Activated CD8-positive, alpha-beta T cell treated with anti-CD3 and anti-CD28 coated beads for 36 hours (primary cell): ENCODE results near the gene SMIM21. TPM values are rescaled to one million over a fixed set of nuclear protein-coding genes. Genes with fewer than 3 reads are reported as not detected.

ENCODE experiments used
- ATAC-seq: fragments of 200-7000 bp; cut with Tn5 transposase; one replicate; pipeline ENCODE4 v1.10.0; 2021; ENCODE audit warnings: mild to moderate bottlenecking, moderate library complexity
- CTCF ChIA-PET: fragments of 350-600 bp; sonication (Branson Sonifier 250); formaldehyde crosslinking; loops from one replicate; lab custom pipeline; 2021; ENCODE audit warnings: antibody characterized with exemption; lab: Charles Lee
- POLR2A ChIA-PET: fragments of 350-600 bp; sonication (Branson Sonifier 250); formaldehyde crosslinking; loops from one replicate; lab custom pipeline; 2021; ENCODE audit warnings: antibody characterized with exemption; lab: Charles Lee
- DNase-seq: peaks from one replicate; pipeline ENCODE4 v3.0.0-alpha.2; 2020
- H3K27ac Mint-ChIP-seq: one replicate; pipeline ENCODE4 v1.8.0; 2021; ENCODE audit warnings: mild to moderate bottlenecking, mixed read lengths
- H3K27me3 Mint-ChIP-seq: one replicate; pipeline ENCODE4 v1.8.0; 2021; ENCODE audit warnings: mixed read lengths
- H3K36me3 Mint-ChIP-seq: one replicate; pipeline ENCODE4 v1.8.0; 2021; ENCODE audit warnings: low read depth, mixed read lengths
- H3K4me1 Mint-ChIP-seq: one replicate; pipeline ENCODE4 v1.8.0; 2021; ENCODE audit warnings: low read depth, mixed read lengths
- H3K4me3 Mint-ChIP-seq: one replicate; pipeline ENCODE4 v1.8.0; 2021; ENCODE audit warnings: mild to moderate bottlenecking, moderate library complexity, mixed read lengths
- H3K9me3 Mint-ChIP-seq: one replicate; pipeline ENCODE4 v1.8.0; 2021; ENCODE audit warnings: mixed read lengths
- CTCF ChIP-seq: fragments of 200-600 bp; IDR thresholded peaks from one replicate; pipeline ENCODE4 v1.8.0; 2022; ENCODE audit warnings: antibody characterized with exemption, mild to moderate bottlenecking
- intact Hi-C: fragments of 100-400 bp; cut with micrococcal nuclease; formaldehyde crosslinking; loops from one replicate; pipeline ENCODE4 v1.10.0; 2022
- total RNA-seq, 2 experiments: library from RNA; stranded (reverse); gene quantifications; one replicate each; pipeline ENCODE4 v1.2.3, GENCODE V29; 2021

SMIM21 gene
- total RNA-seq, 2 experiments from 2014 or later, result not detected

GRCh38 chr18:75395137-75395536 is 32.4 kb downstream of the SMIM21 start:
- CTCF ChIA-PET, result no interaction called here
- intact Hi-C loops, result no loop called here

GRCh38 chr18:75393721-75394120 is 33.8 kb downstream of the SMIM21 start:
- Mint-ChIP-seq H3K27ac (no peak overlapping the region), H3K4me3 (no peak overlapping the region), H3K4me1 (no peaks in the 10 kb centered on the region), H3K27me3 (peaks cover 16% of the 10 kb centered on the region), H3K36me3 (no peaks in the 10 kb centered on the region), H3K9me3 (no peaks in the 10 kb centered on the region)
- POLR2A ChIA-PET, result no interaction called here
- CTCF ChIA-PET, result no interaction called here
- ATAC-seq (no peak), DNase-seq (no peak)
- intact Hi-C loops, result no loop called here
- no peak for TF ChIP-seq CTCF

More at GRCh38 chr18:75395137-75395536, 32.4 kb downstream of the SMIM21 start:
- no peak for DNase-seq
- no peaks in the 10 kb centered on the region for H3K4me1 Mint-ChIP-seq
- no peaks in the 10 kb centered on the region for H3K36me3 Mint-ChIP-seq
- ATAC-seq, result no peak
- POLR2A ChIA-PET, result interaction anchor here (0.6 kb wide), 1 partner anchor 131 kb away, joined by 4 read pairs; no protein-coding TSS in a partner anchor
- H3K27me3 Mint-ChIP-seq, result peaks cover 12% of the 10 kb centered on the region
- H3K9me3 Mint-ChIP-seq, result no peaks in the 10 kb centered on the region
- no peak overlapping the region for H3K27ac Mint-ChIP-seq
- no peak overlapping the region for H3K4me3 Mint-ChIP-seq
- no peak for TF ChIP-seq CTCF

- no peak for TF ChIP-seq CTCF
- ATAC-seq (no peak), DNase-seq (no peak)
- ChIA-PET CTCF (no interaction called here), POLR2A (no interaction called here)
- Mint-ChIP-seq H3K9me3 (no peaks in the 10 kb centered on the region), H3K4me1 (no peaks in the 10 kb centered on the region), H3K27me3 (peaks cover 19% of the 10 kb centered on the region), H3K36me3 (no peaks in the 10 kb centered on the region), H3K4me3 (no peak overlapping the region), H3K27ac (no peak overlapping the region)
- intact Hi-C loops, result no loop called here
Measured at GRCh38 chr18:75392226-75392578, 35.3 kb downstream of the SMIM21 start.

- Mint-ChIP-seq H3K4me3 (no peak overlapping the region), H3K27me3 (peaks cover 21% of the 10 kb centered on the region), H3K9me3 (no peaks in the 10 kb centered on the region), H3K27ac (no peak overlapping the region), H3K4me1 (no peaks in the 10 kb centered on the region), H3K36me3 (no peaks in the 10 kb centered on the region)
- intact Hi-C loops, result no loop called here
- ChIA-PET POLR2A (no interaction called here), CTCF (interaction anchor here (0.9 to 1.0 kb wide), 2 partner anchors 70 to 87 kb away, joined by 3 read pairs; no protein-coding TSS in a partner anchor)
- no peak for DNase-seq
- ATAC-seq, result no peak
- no peak for TF ChIP-seq CTCF
Measured at GRCh38 chr18:75391279-75392225, 36.0 kb downstream of the SMIM21 start.

- POLR2A ChIA-PET, result no interaction called here
- no peak for TF ChIP-seq CTCF
- ATAC-seq (no peak), DNase-seq (no peak)
- Mint-ChIP-seq H3K4me3 (no peak overlapping the region), H3K27ac (no peak overlapping the region), H3K9me3 (no peaks in the 10 kb centered on the region), H3K27me3 (peaks cover 21% of the 10 kb centered on the region), H3K36me3 (no peaks in the 10 kb centered on the region), H3K4me1 (no peaks in the 10 kb centered on the region)
- intact Hi-C loops, result no loop called here
- CTCF ChIA-PET, result interaction anchor here (0.9 to 1.0 kb wide), 2 partner anchors 69 to 87 kb away, joined by 3 read pairs; no protein-coding TSS in a partner anchor
Measured at GRCh38 chr18:75390854-75391253, 36.6 kb downstream of the SMIM21 start.
